ENCODE data around the gene PRMT9. TPM values are rescaled to one million over a fixed set of nuclear protein-coding genes. Genes with fewer than 3 reads are reported as not detected.

Gene PRMT9
- total and polyA plus RNA-seq, 2 donors (not counting 1 experiment from before 2014, with no cell fraction given) = 5.6 to 11.0 TPM

DNA sequence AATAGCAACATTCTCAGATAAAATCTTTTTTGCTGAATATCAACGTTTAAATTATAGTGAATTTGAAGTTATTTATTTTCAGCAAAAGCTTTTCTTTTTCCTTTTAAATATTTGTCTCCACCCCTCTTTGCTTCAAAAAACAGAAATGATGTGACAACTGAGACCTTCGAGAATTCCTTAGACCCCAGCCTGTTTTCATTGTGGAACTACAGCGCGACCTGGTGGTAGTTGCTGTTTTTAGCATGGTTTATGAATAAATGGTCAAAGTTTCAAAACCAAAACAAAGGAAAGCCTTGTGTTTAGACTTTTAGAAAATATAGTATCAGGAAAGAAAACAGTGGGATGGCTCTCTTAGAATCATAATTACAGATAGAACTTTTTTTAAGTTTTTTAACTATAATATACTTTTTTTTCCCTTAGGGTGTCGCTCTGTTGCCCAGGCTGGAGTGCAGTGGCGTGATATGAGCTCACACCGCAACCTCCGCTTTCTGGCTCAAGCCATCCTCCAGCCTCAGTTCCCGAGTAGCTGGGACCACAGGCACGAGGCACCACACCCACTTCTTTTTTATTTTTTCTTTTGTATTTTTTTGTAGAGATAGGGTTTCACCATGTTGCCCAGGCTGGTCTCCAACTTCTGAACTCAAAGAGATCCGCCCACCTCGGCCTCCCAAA is 93.6 kb downstream of the PRMT9 start:
- Histone ChIP-seq H3K36me3 (replicated peaks in 1 of 2; ENCODE audit: control extremely low read depth in 1 of 2, control insufficient read depth in 1 of 2, extremely low read depth in 1 of 2, insufficient read depth in 2 of 2, low read length in 1 of 2) (no peaks in the 10 kb centered on the region), H3K9me3 (ENCODE audit: control extremely low read depth in 1 of 3, control insufficient read depth in 2 of 3, insufficient read depth in 1 of 3, low read length in 2 of 3) (no peaks in the 10 kb centered on the region), H3K79me2 (ENCODE audit: control insufficient read depth, insufficient read depth, low read length) (no peaks in the 10 kb centered on the region), H2AFZ (ENCODE audit: insufficient read depth, low read depth, low read length, poor library complexity, severe bottlenecking) (no peak overlapping the region), H3K4me2 (replicated peaks; ENCODE audit: low read depth, low read length, poor library complexity, severe bottlenecking) (no peak overlapping the region), H4K20me1 (ENCODE audit: control insufficient read depth, insufficient read depth, low read length, poor library complexity, severe bottlenecking) (no peaks in the 10 kb centered on the region), H3K4me3 (ENCODE audit: control extremely low read depth in 1 of 5, extremely low read depth in 1 of 5, insufficient read depth in 1 of 5, low read depth in 2 of 5, low read length in 4 of 5) (no peak overlapping the region), H3K27me3 (replicated peaks in 1 of 4; ENCODE audit: control extremely low read depth in 1 of 4, control insufficient read depth in 3 of 4, insufficient read depth in 4 of 4, low read length in 3 of 4) (peaks cover 0 to 3% (median 0%) of the 10 kb centered on the region in 4 experiments), H3K9ac (ENCODE audit: low read length) (no peak overlapping the region), H3K4me1 (ENCODE audit: control insufficient read depth in 2 of 2, insufficient read depth in 2 of 2, low read length in 2 of 2) (no peaks in the 10 kb centered on the region), H3K27ac (ENCODE audit: low read length in 2 of 2) (no peak overlapping the region)
- Mint-ChIP-seq H3K27me3 (peaks cover 18% of the 10 kb centered on the region), H3K4me3 (no peak overlapping the region), H3K27ac (no peak overlapping the region), H3K9me3 (ENCODE audit: insufficient read depth) (no peaks in the 10 kb centered on the region), H3K4me1 (peaks cover 1% of the 10 kb centered on the region)
- CTCF ChIA-PET = interaction anchor here (0.6 to 2.0 kb wide), 6 partner anchors 8 to 571 kb away, joined by 3 to 7 read pairs (median 4); no protein-coding TSS in a partner anchor
- no CpG with 5 or more reads among the region's 12 CpGs for WGBS (ENCODE audit: insufficient coverage)
- intact Hi-C loops (cut with micrococcal nuclease) = loop anchor here (5.0 kb wide), 1 partner anchor 1248 kb away; no protein-coding TSS in a partner anchor
- DNase-seq (peak; percentile 15), ATAC-seq (ENCODE audit: low read depth) (no peak)
- POLR2A ChIA-PET = no interaction called here
- no peak for TF ChIP-seq EZH2 (IDR thresholded peaks at IDR 0.05; ENCODE audit: borderline replicate concordance, insufficient read depth, low read depth, low read length, poor library complexity, severe bottlenecking)
- TF ChIP-seq, protein P1, sequence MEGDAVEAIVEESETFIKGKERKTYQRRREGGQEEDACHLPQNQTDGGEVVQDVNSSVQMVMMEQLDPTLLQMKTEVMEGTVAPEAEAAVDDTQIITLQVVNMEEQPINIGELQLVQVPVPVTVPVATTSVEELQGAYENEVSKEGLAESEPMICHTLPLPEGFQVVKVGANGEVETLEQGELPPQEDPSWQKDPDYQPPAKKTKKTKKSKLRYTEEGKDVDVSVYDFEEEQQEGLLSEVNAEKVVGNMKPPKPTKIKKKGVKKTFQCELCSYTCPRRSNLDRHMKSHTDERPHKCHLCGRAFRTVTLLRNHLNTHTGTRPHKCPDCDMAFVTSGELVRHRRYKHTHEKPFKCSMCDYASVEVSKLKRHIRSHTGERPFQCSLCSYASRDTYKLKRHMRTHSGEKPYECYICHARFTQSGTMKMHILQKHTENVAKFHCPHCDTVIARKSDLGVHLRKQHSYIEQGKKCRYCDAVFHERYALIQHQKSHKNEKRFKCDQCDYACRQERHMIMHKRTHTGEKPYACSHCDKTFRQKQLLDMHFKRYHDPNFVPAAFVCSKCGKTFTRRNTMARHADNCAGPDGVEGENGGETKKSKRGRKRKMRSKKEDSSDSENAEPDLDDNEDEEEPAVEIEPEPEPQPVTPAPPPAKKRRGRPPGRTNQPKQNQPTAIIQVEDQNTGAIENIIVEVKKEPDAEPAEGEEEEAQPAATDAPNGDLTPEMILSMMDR (IDR thresholded peaks at IDR 0.05) = peak; percentile 71

DNA sequence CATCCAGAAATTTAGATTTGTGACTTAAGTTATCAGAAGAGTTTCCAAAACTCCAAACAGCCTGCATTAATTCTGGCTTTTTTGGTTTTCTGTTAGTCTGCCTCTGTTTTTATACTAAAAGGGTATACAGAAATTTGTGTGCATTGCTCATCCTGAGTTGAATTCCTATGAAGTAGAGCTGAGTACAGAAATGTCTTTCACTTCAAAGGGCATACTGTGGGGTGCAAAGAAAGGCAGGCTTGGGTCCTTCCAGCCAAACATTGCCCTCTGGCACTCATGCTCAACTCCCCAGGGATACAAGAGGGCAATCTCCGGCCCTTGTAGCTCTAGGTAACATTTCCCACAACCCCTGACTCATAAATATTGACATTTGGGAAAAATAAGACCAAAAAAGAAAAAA is 94.4 kb downstream of the PRMT9 start:
- no peak for DNase-seq
- Histone ChIP-seq H3K4me3 (ENCODE audit: control extremely low read depth in 1 of 5, extremely low read depth in 1 of 5, insufficient read depth in 1 of 5, low read depth in 2 of 5, low read length in 4 of 5) (no peak overlapping the region), H4K20me1 (ENCODE audit: control insufficient read depth, insufficient read depth, low read length, poor library complexity, severe bottlenecking) (no peaks in the 10 kb centered on the region), H3K9me3 (ENCODE audit: control extremely low read depth in 1 of 3, control insufficient read depth in 2 of 3, insufficient read depth in 1 of 3, low read length in 2 of 3) (peaks cover 0 to 4% (median 0%) of the 10 kb centered on the region in 3 donors), H3K36me3 (replicated peaks in 1 of 2; ENCODE audit: control extremely low read depth in 1 of 2, control insufficient read depth in 1 of 2, extremely low read depth in 1 of 2, insufficient read depth in 2 of 2, low read length in 1 of 2) (no peaks in the 10 kb centered on the region), H3K4me2 (replicated peaks; ENCODE audit: low read depth, low read length, poor library complexity, severe bottlenecking) (no peak overlapping the region), H3K27ac (ENCODE audit: low read length in 2 of 2) (no peak overlapping the region), H3K79me2 (ENCODE audit: control insufficient read depth, insufficient read depth, low read length) (no peaks in the 10 kb centered on the region), H3K4me1 (ENCODE audit: control insufficient read depth in 2 of 2, insufficient read depth in 2 of 2, low read length in 2 of 2) (no peaks in the 10 kb centered on the region), H2AFZ (ENCODE audit: insufficient read depth, low read depth, low read length, poor library complexity, severe bottlenecking) (no peak overlapping the region), H3K27me3 (replicated peaks in 1 of 4; ENCODE audit: control extremely low read depth in 1 of 4, control insufficient read depth in 3 of 4, insufficient read depth in 4 of 4, low read length in 3 of 4) (peaks cover 0 to 3% (median 1%) of the 10 kb centered on the region in 4 experiments), H3K9ac (ENCODE audit: low read length) (no peak overlapping the region)
- Mint-ChIP-seq H3K4me1 (peaks cover 1% of the 10 kb centered on the region), H3K9me3 (ENCODE audit: insufficient read depth) (no peaks in the 10 kb centered on the region), H3K27me3 (peaks cover 21% of the 10 kb centered on the region), H3K27ac (no peak overlapping the region), H3K4me3 (no peak overlapping the region)
- ATAC-seq (ENCODE audit: low read depth) = no peak
- WGBS (ENCODE audit: insufficient coverage) = no CpG with 5 or more reads among the region's 1 CpG
- TF ChIP-seq, protein P1 (IDR thresholded peaks at IDR 0.05) = no peak
- no peak for TF ChIP-seq EZH2 (IDR thresholded peaks at IDR 0.05; ENCODE audit: borderline replicate concordance, insufficient read depth, low read depth, low read length, poor library complexity, severe bottlenecking)
- POLR2A ChIA-PET = no interaction called here
- intact Hi-C loops (cut with micrococcal nuclease) = no loop called here
- CTCF ChIA-PET = interaction anchor here (0.7 to 2.0 kb wide), 6 partner anchors 9 to 571 kb away, joined by 3 to 7 read pairs (median 4); no protein-coding TSS in a partner anchor

All from B cell (primary cell).